IPS DF 6.9 (cell line): ENCODE data around the gene KLHL18.
"Not testable (repeated sequence)": the region's sequence is repeated elsewhere in the genome, so short reads cannot be mapped to it uniquely, and the experiment has no call there.

Source experiments
- DNase-seq: peaks from one replicate; pipeline ENCODE4 v3.0.0-alpha.2; 2013; ENCODE audit warnings: low read depth, low spot score
- H3K27ac ChIP-seq: one replicate; pipeline ENCODE4 v1.5.1; 2013; ENCODE audit warnings: low read length, control low read depth
- H3K27me3 ChIP-seq: 2 replicates; pipeline ENCODE4 v1.6.1; 2013; ENCODE audit warnings: mild to moderate bottlenecking, low read length; ENCODE audit not compliant: control insufficient read depth, insufficient read depth
- H3K36me3 ChIP-seq: 2 replicates; pipeline ENCODE4 v1.6.1; 2013; ENCODE audit warnings: low read length; ENCODE audit not compliant: control insufficient read depth, insufficient read depth
- H3K4me1 ChIP-seq: 2 replicates; pipeline ENCODE4 v1.6.1; 2013; ENCODE audit warnings: low read length; ENCODE audit not compliant: control insufficient read depth, insufficient read depth
- H3K4me3 ChIP-seq: 2 replicates; pipeline ENCODE4 v1.5.1; 2013; ENCODE audit warnings: mild to moderate bottlenecking, low read length
- H3K9me3 ChIP-seq: 2 replicates; pipeline ENCODE4 v1.6.1; 2013; ENCODE audit warnings: low read length, inconsistent platforms; ENCODE audit not compliant: control insufficient read depth, insufficient read depth
- WGBS: extraction: QIAGEN DNeasy Blood & Tissue Kit; methylation state at CpG from one replicate; pipeline ENCODE4 v1.1.7; 2013; ENCODE audit warnings: mixed read lengths, missing lambda C conversion rate; ENCODE audit not compliant: insufficient read length, insufficient coverage; 5-methylcytosine and 5-hydroxymethylcytosine counted together

Gene KLHL18

DNA sequence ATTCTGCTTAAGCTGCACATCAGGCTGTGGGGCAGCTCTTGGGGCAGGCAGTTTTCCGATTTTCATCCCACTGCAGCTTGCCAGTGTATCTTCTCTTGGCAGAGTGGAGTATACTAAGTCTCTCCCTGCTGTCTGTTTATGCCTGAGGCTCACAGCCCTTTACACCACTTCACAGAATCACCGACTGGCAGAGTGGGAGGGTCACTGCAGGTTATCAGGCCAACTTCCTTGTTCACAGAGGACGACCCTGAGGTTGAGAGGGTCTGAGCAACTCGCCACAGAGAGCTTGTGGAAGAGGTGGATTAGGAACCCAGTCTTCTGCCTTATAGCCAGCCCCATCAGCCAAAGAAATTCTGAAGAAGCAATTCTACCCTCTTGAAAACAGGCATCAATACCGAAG lies 31.1 kb upstream of the KLHL18 start:
- H3K27ac ChIP-seq: no peak overlapping the region
- DNase-seq: no peak

GRCh38 chr3:47256331-47256730 lies 26.4 kb upstream of the KLHL18 start:
- no CpG with 5 or more reads among the region's 25 CpGs for WGBS
- DNase-seq, H3K9me3 ChIP-seq, H3K27me3 ChIP-seq, H3K4me1 ChIP-seq, H3K4me3 ChIP-seq, H3K36me3 ChIP-seq, H3K27ac ChIP-seq: not testable (repeated sequence)

More for the DNA sequence above, 31.1 kb upstream of the KLHL18 start:
- Histone ChIP-seq H3K4me3 (no peak overlapping the region), H3K36me3 (no peaks in the 10 kb centered on the region), H3K9me3 (no peaks in the 10 kb centered on the region), H3K4me1 (no peaks in the 10 kb centered on the region), H3K27me3 (no peaks in the 10 kb centered on the region)
- no CpG with 5 or more reads among the region's 5 CpGs for WGBS

GRCh38 chr3:47259114-47259513 lies 23.6 kb upstream of the KLHL18 start:
- H3K4me1 ChIP-seq: no peaks in the 10 kb centered on the region
- WGBS: no CpG with 5 or more reads among the region's 3 CpGs
- DNase-seq: no peak
- no peaks in the 10 kb centered on the region for H3K9me3 ChIP-seq
- H3K4me3 ChIP-seq: no peak overlapping the region
- no peaks in the 10 kb centered on the region for H3K36me3 ChIP-seq
- H3K27me3 ChIP-seq: no peaks in the 10 kb centered on the region
- no peak overlapping the region for H3K27ac ChIP-seq

GRCh38 chr3:47260605-47261004 lies 22.1 kb upstream of the KLHL18 start:
- Histone ChIP-seq H3K4me3 (no peak overlapping the region), H3K36me3 (no peaks in the 10 kb centered on the region), H3K4me1 (no peaks in the 10 kb centered on the region), H3K27ac (no peak overlapping the region), H3K9me3 (no peaks in the 10 kb centered on the region), H3K27me3 (no peaks in the 10 kb centered on the region)
- WGBS: no CpG with 5 or more reads among the region's 4 CpGs
- DNase-seq: no peak

GRCh38 chr3:47261301-47261700 lies 21.4 kb upstream of the KLHL18 start:
- no peaks in the 10 kb centered on the region for H3K4me1 ChIP-seq
- no peak for DNase-seq
- no peak overlapping the region for H3K4me3 ChIP-seq
- no peaks in the 10 kb centered on the region for H3K36me3 ChIP-seq
- H3K9me3 ChIP-seq: no peaks in the 10 kb centered on the region
- H3K27ac ChIP-seq: no peak overlapping the region
- no peaks in the 10 kb centered on the region for H3K27me3 ChIP-seq
- no CpG with 5 or more reads among the region's 3 CpGs for WGBS

- H3K4me1 ChIP-seq: no peaks in the 10 kb centered on the region
- no peaks in the 10 kb centered on the region for H3K36me3 ChIP-seq
- H3K9me3 ChIP-seq: no peaks in the 10 kb centered on the region
- no CpG with 5 or more reads among the region's 1 CpG for WGBS
- H3K27me3 ChIP-seq: no peaks in the 10 kb centered on the region
- no peak overlapping the region for H3K27ac ChIP-seq
- no peak overlapping the region for H3K4me3 ChIP-seq
- no peak for DNase-seq
These were observed 17.7 kb upstream of the KLHL18 start for GRCh38 chr3:47265008-47265407.

- H3K4me1 ChIP-seq: no peaks in the 10 kb centered on the region
- DNase-seq: no peak
- H3K36me3 ChIP-seq: no peaks in the 10 kb centered on the region
- WGBS: 100% methylated on average over 1 of the region's 10 CpGs
- H3K27me3 ChIP-seq: no peaks in the 10 kb centered on the region
- no peaks in the 10 kb centered on the region for H3K9me3 ChIP-seq
- H3K27ac ChIP-seq: no peak overlapping the region
- no peak overlapping the region for H3K4me3 ChIP-seq
These were observed 16.9 kb upstream of the KLHL18 start for GRCh38 chr3:47265725-47266428.

DNA sequence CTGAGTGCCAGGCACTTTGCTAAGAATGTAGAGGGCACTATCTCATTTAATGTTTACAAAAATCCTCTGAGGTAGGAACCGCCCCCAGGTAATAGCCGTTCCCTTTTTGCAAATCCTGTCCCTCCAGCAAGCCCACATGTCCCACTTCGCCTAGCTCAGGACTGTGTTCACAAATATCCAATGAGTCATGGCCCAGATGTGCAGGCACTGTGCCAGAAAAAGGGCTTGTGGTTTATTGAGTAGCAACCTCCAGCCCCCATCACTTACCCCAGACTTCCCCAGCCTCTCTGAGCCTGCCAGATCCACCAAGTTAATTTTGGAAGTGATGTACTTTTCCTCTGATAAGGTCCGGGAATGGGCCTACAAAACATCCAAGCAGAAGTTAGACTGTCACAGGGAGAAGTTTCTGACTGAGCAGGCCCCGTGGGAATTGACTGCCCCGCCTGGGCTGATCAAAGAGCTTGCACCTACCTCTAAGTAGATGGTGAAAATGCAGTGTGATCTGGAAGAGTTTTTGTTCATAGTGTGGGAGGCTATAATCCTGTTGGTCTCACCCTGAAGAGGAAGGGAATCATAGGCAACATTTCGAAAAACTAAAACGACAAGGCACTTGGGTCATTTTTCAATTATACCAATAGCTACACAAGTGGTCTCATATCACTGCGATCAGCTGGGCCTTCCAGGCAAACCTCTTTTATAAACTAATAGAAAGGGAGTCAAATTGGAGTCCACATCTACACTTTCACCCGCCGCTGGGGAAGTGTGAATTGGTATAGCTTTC lies 15.8 kb upstream of the KLHL18 start:
- no peak for DNase-seq

GRCh38 chr3:47267490-47267824 lies 15.3 kb upstream of the KLHL18 start:
- Histone ChIP-seq H3K36me3 (no peaks in the 10 kb centered on the region), H3K27ac (no peak overlapping the region), H3K4me1 (no peaks in the 10 kb centered on the region), H3K4me3 (no peak overlapping the region), H3K27me3 (no peaks in the 10 kb centered on the region), H3K9me3 (no peaks in the 10 kb centered on the region)
- DNase-seq: no peak

More for the DNA sequence above, 15.8 kb upstream of the KLHL18 start:
- no peaks in the 10 kb centered on the region for H3K4me1 ChIP-seq
- no CpG with 5 or more reads among the region's 11 CpGs for WGBS
- H3K27ac ChIP-seq: no peak overlapping the region
- no peaks in the 10 kb centered on the region for H3K36me3 ChIP-seq
- no peaks in the 10 kb centered on the region for H3K27me3 ChIP-seq
- H3K4me3 ChIP-seq: no peak overlapping the region
- H3K9me3 ChIP-seq: no peaks in the 10 kb centered on the region

- Histone ChIP-seq H3K27me3 (no peaks in the 10 kb centered on the region), H3K4me3 (no peak overlapping the region), H3K9me3 (no peaks in the 10 kb centered on the region), H3K27ac (no peak overlapping the region), H3K4me1 (no peaks in the 10 kb centered on the region), H3K36me3 (no peaks in the 10 kb centered on the region)
- DNase-seq: no peak
- no CpG with 5 or more reads among the region's 4 CpGs for WGBS
These were observed 12.2 kb upstream of the KLHL18 start for GRCh38 chr3:47270526-47270925.

DNA sequence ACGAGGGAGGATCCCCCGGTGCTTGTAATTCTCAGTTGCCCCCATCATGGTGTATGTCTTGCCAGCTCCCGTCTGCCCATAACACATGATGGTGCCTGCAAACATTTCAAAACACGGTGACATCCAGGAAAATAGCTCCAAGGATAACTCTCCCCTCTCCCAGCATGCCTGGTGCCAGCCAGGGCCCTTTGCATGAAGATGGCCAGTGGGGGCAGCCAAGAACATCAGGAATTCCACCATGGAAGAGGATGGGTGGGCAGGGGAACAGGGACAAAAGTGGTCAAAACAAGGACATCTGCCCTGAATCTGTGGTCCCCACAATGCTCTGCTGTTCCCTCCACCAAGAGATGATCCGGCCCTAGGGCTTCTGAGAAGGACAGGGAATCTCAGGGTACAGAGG lies 9.2 kb upstream of the KLHL18 start:
- Histone ChIP-seq H3K4me3 (no peak overlapping the region), H3K27ac (no peak overlapping the region), H3K27me3 (no peaks in the 10 kb centered on the region), H3K36me3 (no peaks in the 10 kb centered on the region), H3K9me3 (no peaks in the 10 kb centered on the region), H3K4me1 (no peaks in the 10 kb centered on the region)
- DNase-seq: no peak
- no CpG with 5 or more reads among the region's 5 CpGs for WGBS
